HG02798 (cell line): ENCODE measurements around the gene MOV10L1.
"Not testable (repeated sequence)": the region's sequence is repeated elsewhere in the genome, so short reads cannot be mapped to it uniquely, and the experiment has no call there.

Experiments
- ATAC-seq: cut with Tn5 transposase; IDR thresholded peaks from one replicate; pipeline ENCODE4 v1.9.1; 2021; ENCODE audit warnings: mild to moderate bottlenecking; ENCODE audit not compliant: unreplicated experiment, poor library complexity

Gene MOV10L1

GRCh38 chr22:50199251-50199721, 109.5 kb downstream of the MOV10L1 start:
- no peak for ATAC-seq

GRCh38 chr22:50199829-50200460, 110.1 kb downstream of the MOV10L1 start:
- ATAC-seq = no peak

- peak; percentile 78 for ATAC-seq
Observed at GRCh38 chr22:50200461-50201190, 110.8 kb downstream of the MOV10L1 start, which contains the start of gene SELENOO. TSS of gene SELENOO (plus strand) at chr22:50201011. CDS start at chr22:50201037, 26 bp downstream.

GRCh38 chr22:50201191-50202129, 111.7 kb downstream of the MOV10L1 start:
- ATAC-seq = peak; percentile 28

- ATAC-seq = no peak
Observed at GRCh38 chr22:50202130-50202666, 112.4 kb downstream of the MOV10L1 start.

GRCh38 chr22:50203288-50203687, 113.5 kb downstream of the MOV10L1 start:
- ATAC-seq = no peak

- no peak for ATAC-seq
Observed at GRCh38 chr22:50204571-50204970, 114.8 kb downstream of the MOV10L1 start.

- not testable (repeated sequence) for ATAC-seq
Observed at GRCh38 chr22:50204998-50205397, 115.2 kb downstream of the MOV10L1 start.

GRCh38 chr22:50205781-50206569, 116.2 kb downstream of the MOV10L1 start:
- ATAC-seq = no peak

- no peak for ATAC-seq
Observed at GRCh38 chr22:50206599-50206998, 116.8 kb downstream of the MOV10L1 start.

GRCh38 chr22:50207383-50208140, 117.8 kb downstream of the MOV10L1 start:
- ATAC-seq = no peak

- no peak for ATAC-seq
Observed at GRCh38 chr22:50208430-50208938, 118.7 kb downstream of the MOV10L1 start.

- ATAC-seq = no peak
Observed at GRCh38 chr22:50208939-50209892, 119.4 kb downstream of the MOV10L1 start.

- no peak for ATAC-seq
Observed at GRCh38 chr22:50209893-50210292, 120.1 kb downstream of the MOV10L1 start.

GRCh38 chr22:50210378-50211139, 120.8 kb downstream of the MOV10L1 start:
- no peak for ATAC-seq

- no peak for ATAC-seq
Observed at GRCh38 chr22:50211147-50211546, 121.3 kb downstream of the MOV10L1 start.
